Measurements from ENCODE around the gene UBR4. TPM values are rescaled to one million over a fixed set of nuclear protein-coding genes. Genes with fewer than 3 reads are reported as not detected.

Gene UBR4
- total RNA-seq, 1 experiment from 2014 or later: 131 TPM

- Histone ChIP-seq H2AFZ (ENCODE audit: low read length) (no peak overlapping the region), H3K23ac (ENCODE audit: insufficient read length, low read depth, low read length) (no peak overlapping the region), H3K18ac (ENCODE audit: insufficient read length, low read depth, low read length) (no peak overlapping the region), H3K79me2 (ENCODE audit: insufficient read depth, low read length) (no peaks in the 10 kb centered on the region), H4K20me1 (ENCODE audit: control insufficient read depth, insufficient read depth, insufficient read length) (no peaks in the 10 kb centered on the region), H3K9ac (ENCODE audit: extremely low read depth, insufficient read length, low read length) (no peak overlapping the region), H2AK5ac (ENCODE audit: insufficient read length, low read length) (no peak overlapping the region), H4K5ac (ENCODE audit: insufficient read length, low read depth, low read length) (no peak overlapping the region), H3K23me2 (ENCODE audit: insufficient read length, low read depth, low read length, poor library complexity, severe bottlenecking) (no peaks in the 10 kb centered on the region), H3K4ac (ENCODE audit: low read depth, low read length) (no peak overlapping the region), H2BK20ac (ENCODE audit: low read depth, low read length, poor library complexity, severe bottlenecking) (no peak overlapping the region), H2BK15ac (ENCODE audit: low read depth, low read length) (no peak overlapping the region), H3K27ac (ENCODE audit: insufficient read length, low read depth, low read length) (no peak overlapping the region), H3K4me1 (ENCODE audit: insufficient read depth, low read length) (no peaks in the 10 kb centered on the region), H3K27me3 (ENCODE audit: insufficient read depth, low read length) (no peaks in the 10 kb centered on the region), H4K8ac (replicated peaks; ENCODE audit: insufficient read length, low read depth, low read length) (no peak overlapping the region), H3T11ph (ENCODE audit: low read length) (no peak overlapping the region), H3K4me2 (ENCODE audit: insufficient read depth, insufficient read length, low read length) (no peak overlapping the region), H2BK120ac (ENCODE audit: low read depth, low read length, poor library complexity, severe bottlenecking) (no peak overlapping the region), H3K9me3 (ENCODE audit: control insufficient read depth, low read depth, low read length) (no peaks in the 10 kb centered on the region), H3K56ac (ENCODE audit: insufficient read length, low read depth, low read length) (no peak overlapping the region), H3K79me1 (ENCODE audit: insufficient read depth, low read depth, low read length, poor library complexity, severe bottlenecking) (no peaks in the 10 kb centered on the region), H3K14ac (ENCODE audit: insufficient read depth, low read length) (no peak overlapping the region), H2BK5ac (ENCODE audit: insufficient read length, low read length) (no peak overlapping the region), H4K91ac (ENCODE audit: insufficient read length, low read depth, low read length) (no peak overlapping the region), H2BK12ac (ENCODE audit: insufficient read length, low read depth, low read length) (no peak overlapping the region)
- no peak overlapping the region for H3K27ac Mint-ChIP-seq
- no peaks in the 10 kb centered on the region for H3K9me3 Mint-ChIP-seq
- H3K4me3 Mint-ChIP-seq: no peak overlapping the region
- no peak for TF ChIP-seq CTCF (conservative IDR thresholded peaks at IDR 0.05)
- peaks cover 56 to 99% (median 94%) of the 10 kb centered on the region in 3 experiments; a peak in 6 of 7 replicates for H3K36me3 Mint-ChIP-seq (ENCODE audit: insufficient read depth in 1 of 3, low read depth in 3 of 3)
- H3K27me3 Mint-ChIP-seq (ENCODE audit: low read depth): no peaks in the 10 kb centered on the region
- no peak for DNase-seq
- H3K4me1 Mint-ChIP-seq: no peaks in the 10 kb centered on the region
- WGBS (ENCODE audit: extremely low coverage, insufficient read length, low lambda C conversion rate): no CpG with 5 or more reads among the region's 11 CpGs
These were observed 99.7 kb downstream of the UBR4 start for GRCh38 chr1:19110257-19110927.
